Measurements from ENCODE around the gene CADPS2.

The CADPS2 gene

DNA sequence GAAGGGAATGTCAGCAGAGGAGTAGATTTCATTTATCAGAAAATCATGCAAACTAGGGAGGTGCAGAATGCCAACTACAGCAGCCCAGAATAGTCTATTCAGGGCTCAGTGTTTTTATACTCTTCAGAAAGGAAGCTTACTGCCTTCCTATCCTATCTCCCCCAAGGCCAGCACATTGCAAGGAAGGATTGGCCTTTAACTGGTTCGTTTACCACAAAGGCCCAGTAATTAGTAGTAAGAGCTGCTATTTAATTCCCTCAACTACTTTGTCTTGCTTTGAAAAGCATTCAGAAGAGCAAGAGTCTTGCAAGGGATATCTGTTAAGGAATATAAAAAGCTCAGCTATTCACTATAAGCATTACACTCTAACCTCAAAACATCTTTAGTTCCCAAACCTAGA is 97.1 kb downstream of the CADPS2 start:
- DNase-seq (ENCODE audit: low read depth) = no peak
- H3K4me3 ChIP-seq (ENCODE audit: low read depth, low read length) = no peak overlapping the region
- TF ChIP-seq, protein P1, sequence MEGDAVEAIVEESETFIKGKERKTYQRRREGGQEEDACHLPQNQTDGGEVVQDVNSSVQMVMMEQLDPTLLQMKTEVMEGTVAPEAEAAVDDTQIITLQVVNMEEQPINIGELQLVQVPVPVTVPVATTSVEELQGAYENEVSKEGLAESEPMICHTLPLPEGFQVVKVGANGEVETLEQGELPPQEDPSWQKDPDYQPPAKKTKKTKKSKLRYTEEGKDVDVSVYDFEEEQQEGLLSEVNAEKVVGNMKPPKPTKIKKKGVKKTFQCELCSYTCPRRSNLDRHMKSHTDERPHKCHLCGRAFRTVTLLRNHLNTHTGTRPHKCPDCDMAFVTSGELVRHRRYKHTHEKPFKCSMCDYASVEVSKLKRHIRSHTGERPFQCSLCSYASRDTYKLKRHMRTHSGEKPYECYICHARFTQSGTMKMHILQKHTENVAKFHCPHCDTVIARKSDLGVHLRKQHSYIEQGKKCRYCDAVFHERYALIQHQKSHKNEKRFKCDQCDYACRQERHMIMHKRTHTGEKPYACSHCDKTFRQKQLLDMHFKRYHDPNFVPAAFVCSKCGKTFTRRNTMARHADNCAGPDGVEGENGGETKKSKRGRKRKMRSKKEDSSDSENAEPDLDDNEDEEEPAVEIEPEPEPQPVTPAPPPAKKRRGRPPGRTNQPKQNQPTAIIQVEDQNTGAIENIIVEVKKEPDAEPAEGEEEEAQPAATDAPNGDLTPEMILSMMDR (conservative IDR thresholded peaks at IDR 0.05; ENCODE audit: low read depth, low read length) = no peak

DNA sequence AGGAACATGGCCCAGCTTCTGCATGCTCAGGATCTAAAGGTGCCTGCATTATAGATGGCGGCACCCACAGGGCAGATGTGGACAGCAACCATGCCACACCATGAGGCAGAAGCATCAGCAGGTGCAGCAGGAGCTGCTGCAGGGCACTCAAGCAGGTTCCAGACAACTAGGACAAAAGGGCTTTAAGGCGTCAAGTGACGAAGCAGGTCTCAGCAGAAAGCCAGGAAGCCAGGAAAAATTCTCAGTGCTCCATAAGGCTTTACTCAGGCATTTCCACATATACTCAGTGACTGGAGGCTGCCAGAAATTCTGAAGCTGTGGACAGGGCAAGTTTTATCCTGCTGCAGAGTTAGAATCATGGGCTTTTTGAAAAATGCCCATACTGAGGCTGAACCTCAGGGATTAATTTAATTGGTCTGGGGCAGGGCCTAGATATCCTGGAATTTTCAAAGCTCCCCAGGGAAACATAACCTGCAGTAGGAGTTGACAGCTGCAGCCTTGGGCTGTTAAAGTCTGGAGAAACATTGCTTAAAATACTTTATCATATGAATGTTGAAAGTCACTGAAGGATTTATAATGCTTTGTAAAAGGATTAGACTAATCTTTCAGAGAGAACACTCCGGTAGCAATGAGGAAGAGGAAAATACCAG is 115.4 kb downstream of the CADPS2 start:
- TF ChIP-seq, protein P1 (conservative IDR thresholded peaks at IDR 0.05; ENCODE audit: low read depth, low read length) = no peak
- DNase-seq (ENCODE audit: low read depth) = no peak

DNA sequence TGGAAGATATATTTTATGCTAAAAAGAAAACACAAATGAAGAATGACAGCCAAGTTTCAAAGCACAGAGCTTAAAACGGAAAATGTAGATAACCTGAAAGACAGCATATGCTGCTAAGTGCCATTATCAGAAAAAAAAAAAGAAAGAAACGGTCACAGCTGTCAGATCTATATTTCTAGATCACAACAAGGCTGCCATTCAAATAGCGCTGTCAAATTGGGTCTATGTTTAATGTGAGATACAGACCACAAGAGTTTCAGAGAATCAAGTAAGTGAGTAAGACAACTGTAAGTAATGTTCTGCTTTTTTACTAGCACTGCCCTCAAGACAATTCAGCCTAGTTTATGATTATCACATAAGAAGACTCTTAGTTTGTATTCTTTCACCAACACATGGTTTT is 117.4 kb downstream of the CADPS2 start:
- H3K4me3 ChIP-seq (ENCODE audit: low read depth, low read length) = no peak overlapping the region
- TF ChIP-seq, protein P1 (conservative IDR thresholded peaks at IDR 0.05; ENCODE audit: low read depth, low read length) = no peak
- DNase-seq (ENCODE audit: low read depth) = no peak

More for the DNA sequence above, 115.4 kb downstream of the CADPS2 start:
- no peak overlapping the region for H3K4me3 ChIP-seq (ENCODE audit: low read depth, low read length)

DNA sequence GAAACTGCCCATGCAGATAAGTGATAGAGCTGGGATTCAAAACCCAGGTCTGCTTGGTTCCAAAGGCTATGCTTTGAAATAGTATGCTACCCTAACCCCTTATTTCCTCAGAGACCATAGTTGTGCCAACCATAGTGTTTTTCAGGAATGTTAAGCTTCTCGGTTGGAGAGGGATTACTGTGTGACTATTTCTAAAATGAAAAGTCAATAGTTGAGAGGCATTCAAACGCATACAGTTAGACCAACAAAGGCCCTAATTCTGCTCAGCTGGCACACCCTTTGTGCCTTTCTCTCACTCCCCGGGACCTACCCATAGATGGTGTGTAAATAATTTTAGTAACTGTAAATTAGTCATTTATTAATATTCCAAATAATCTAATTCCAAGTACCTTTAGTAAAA is 118.9 kb downstream of the CADPS2 start:
- DNase-seq (ENCODE audit: low read depth) = no peak
- TF ChIP-seq, protein P1 (conservative IDR thresholded peaks at IDR 0.05; ENCODE audit: low read depth, low read length) = no peak
- no peak overlapping the region for H3K4me3 ChIP-seq (ENCODE audit: low read depth, low read length)

DNA sequence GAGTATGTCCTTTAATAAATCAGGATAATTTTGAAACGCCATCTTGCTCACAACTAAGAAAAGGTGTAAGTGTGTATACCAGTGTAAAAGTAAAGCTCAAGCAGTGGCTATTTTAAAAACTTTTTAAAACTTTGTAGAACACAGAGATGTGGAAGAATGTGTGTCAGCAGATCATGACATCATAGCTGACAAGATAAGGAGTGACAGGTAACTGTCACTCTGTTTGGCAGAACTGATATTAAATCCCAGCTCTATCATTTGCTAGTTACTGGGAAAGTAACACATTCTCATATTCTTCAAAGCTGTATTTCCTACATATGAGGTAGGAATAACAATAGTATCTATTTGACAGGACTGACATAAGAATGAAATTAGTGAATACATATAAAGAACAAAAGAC is 119.7 kb downstream of the CADPS2 start:
- TF ChIP-seq, protein P1 (conservative IDR thresholded peaks at IDR 0.05; ENCODE audit: low read depth, low read length) = no peak
- DNase-seq (ENCODE audit: low read depth) = no peak
- no peak overlapping the region for H3K4me3 ChIP-seq (ENCODE audit: low read depth, low read length)

DNA sequence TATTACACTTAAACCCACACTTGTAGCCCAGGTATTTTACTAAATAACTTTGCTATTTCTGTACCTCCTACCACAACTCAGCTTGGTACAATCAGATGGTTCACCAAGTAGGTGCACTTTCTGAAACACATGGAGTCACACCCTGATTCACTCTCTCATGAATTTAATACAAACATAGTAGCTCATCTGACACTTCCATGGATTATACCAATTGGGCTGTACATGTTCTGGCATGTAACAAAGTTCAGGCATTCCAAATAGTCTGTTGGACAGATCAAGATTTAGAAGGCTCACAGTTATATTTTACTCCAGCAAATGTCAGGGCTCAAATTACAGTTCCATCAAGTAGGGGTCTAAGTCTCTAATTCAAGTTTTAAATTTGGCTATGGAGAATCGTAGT is 121.4 kb downstream of the CADPS2 start:
- TF ChIP-seq, protein P1 (conservative IDR thresholded peaks at IDR 0.05; ENCODE audit: low read depth, low read length) = no peak
- H3K4me3 ChIP-seq (ENCODE audit: low read depth, low read length) = no peak overlapping the region
- DNase-seq (ENCODE audit: low read depth) = peak; percentile 8

DNA sequence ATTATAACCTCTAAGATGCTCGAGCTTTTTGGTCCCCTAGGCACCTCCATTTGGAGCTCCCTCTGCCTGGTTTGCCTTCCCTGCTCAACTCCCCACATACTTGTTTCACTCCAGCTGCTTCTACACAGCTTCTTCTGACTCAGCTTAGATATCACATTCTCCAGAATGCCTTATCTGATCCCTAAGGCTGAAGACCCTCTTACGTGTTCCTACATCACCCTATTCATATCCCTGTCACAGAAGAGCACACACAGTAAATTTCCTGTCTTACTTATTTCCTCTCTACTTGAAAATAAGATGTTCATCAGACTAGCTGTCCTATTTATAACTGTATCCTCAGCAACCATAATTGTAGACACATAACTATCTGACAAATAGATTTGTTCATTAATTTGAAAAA is 122.2 kb downstream of the CADPS2 start:
- TF ChIP-seq, protein P1 (conservative IDR thresholded peaks at IDR 0.05; ENCODE audit: low read depth, low read length) = no peak
- no peak overlapping the region for H3K4me3 ChIP-seq (ENCODE audit: low read depth, low read length)
- peak; percentile 6 for DNase-seq (ENCODE audit: low read depth)
